GM18951 (cell line): ENCODE results near the gene GNRHR.
"Not testable (repeated sequence)": the region's sequence is repeated elsewhere in the genome, so short reads cannot be mapped to it uniquely, and the experiment has no call there.

Experiments used
- POLR2A ChIP-seq: IDR thresholded peaks from 4 replicates; pipeline ENCODE4 v1.6.1; 2011; ENCODE audit warnings: mild to moderate bottlenecking; ENCODE audit not compliant: insufficient read length, insufficient read depth; ENCODE audit errors: extremely low read depth
- in situ Hi-C: fragments of 300-500 bp; cut with MboI; formaldehyde crosslinking; loops from one replicate; pipeline ENCODE4 v1.12.0; 2022; ENCODE audit warnings: low sequenced_read_pairs, mixed read lengths, inconsistent platforms; ENCODE audit not compliant: unreplicated experiment

GNRHR gene

GRCh38 chr4:67719953-67720617 lies 34.1 kb downstream of the GNRHR start:
- no peak for TF ChIP-seq POLR2A

GRCh38 chr4:67718848-67719247 lies 35.3 kb downstream of the GNRHR start:
- TF ChIP-seq POLR2A = no peak
- in situ Hi-C loops = no loop called here

More at GRCh38 chr4:67719953-67720617, 34.1 kb downstream of the GNRHR start:
- in situ Hi-C loops = no loop called here

- TF ChIP-seq POLR2A = no peak
- in situ Hi-C loops = no loop called here
Observed at GRCh38 chr4:67717586-67717985, 36.6 kb downstream of the GNRHR start.

GRCh38 chr4:67714955-67715354 lies 39.2 kb downstream of the GNRHR start:
- in situ Hi-C loops = no loop called here
- TF ChIP-seq POLR2A = no peak

GRCh38 chr4:67714248-67714583 lies 40.0 kb downstream of the GNRHR start:
- no peak for TF ChIP-seq POLR2A
- in situ Hi-C loops = no loop called here

- no peak for TF ChIP-seq POLR2A
- in situ Hi-C loops = no loop called here
Observed at GRCh38 chr4:67713529-67714247, 40.5 kb downstream of the GNRHR start.

GRCh38 chr4:67712650-67713528 lies 41.3 kb downstream of the GNRHR start:
- in situ Hi-C loops = no loop called here
- TF ChIP-seq POLR2A = no peak

- no peak for TF ChIP-seq POLR2A
- in situ Hi-C loops = no loop called here
Observed at GRCh38 chr4:67712000-67712625, 42.1 kb downstream of the GNRHR start.

GRCh38 chr4:67706682-67707081 lies 47.5 kb downstream of the GNRHR start:
- in situ Hi-C loops = not testable (repeated sequence)

- in situ Hi-C loops = no loop called here
- no peak for TF ChIP-seq POLR2A
Observed at GRCh38 chr4:67704843-67705242, 49.3 kb downstream of the GNRHR start.

GRCh38 chr4:67702166-67702565 lies 52.0 kb downstream of the GNRHR start:
- TF ChIP-seq POLR2A = no peak
- in situ Hi-C loops = no loop called here

- no peak for TF ChIP-seq POLR2A
- in situ Hi-C loops = no loop called here
Observed at GRCh38 chr4:67701517-67701850, 52.7 kb downstream of the GNRHR start.
